HEK293 (cell line): ENCODE measurements around the gene ACADL.

Experiments
- CTCF ChIA-PET: fragments of 350-600 bp; formaldehyde crosslinking; extraction: SDS; loops from one replicate; lab custom pipeline; 2021; ENCODE audit warnings: antibody characterized with exemption; lab: Yijun Ruan, JAX
- POLR2A ChIA-PET: fragments of 300-600 bp; formaldehyde crosslinking; extraction: SDS; loops from one replicate; lab custom pipeline; 2020; ENCODE audit warnings: antibody characterized with exemption, inconsistent platforms; lab: Yijun Ruan, JAX
- H3K27ac ChIP-seq: fragments of 200-500 bp; sonication (Bioruptor generic); 2 replicates; pipeline ENCODE4 v1.5.1; 2014; ENCODE audit warnings: low read depth, low read length, control low read depth, inconsistent platforms; ENCODE audit errors: extremely low read depth
- H3K36me3 ChIP-seq, 2 experiments: fragments of 200-500 bp in 1 of 2; sonication (Bioruptor generic) in 1 of 2; 1 replicate in 1 of 2; 2 replicates in 1 of 2; pipeline ENCODE4 v1.5.1; 2014 to 2017; ENCODE audit warnings: inconsistent platforms in 2 of 2, low read length in 2 of 2; ENCODE audit not compliant: control insufficient read depth in 2 of 2, insufficient read depth in 1 of 2
- H3K4me1 ChIP-seq: fragments of 200-500 bp; sonication (Bioruptor generic); 2 replicates; pipeline ENCODE4 v1.5.1; 2014; ENCODE audit warnings: mild to moderate bottlenecking, low read length, inconsistent platforms; ENCODE audit not compliant: control insufficient read depth, insufficient read depth
- H3K4me3 ChIP-seq: 2 replicates; pipeline ENCODE4 v1.5.1; 2011; ENCODE audit warnings: low read depth, mild to moderate bottlenecking, control low read depth, low read length, moderate library complexity
- H3K9me3 ChIP-seq: fragments of 200-500 bp; sonication (Bioruptor generic); 2 replicates; pipeline ENCODE4 v1.5.1; 2014; ENCODE audit warnings: low read depth, low read length, inconsistent platforms; ENCODE audit not compliant: control insufficient read depth, insufficient read depth
- BCL11B ChIP-seq: fragments of 450-650 bp; formaldehyde crosslinking; IDR thresholded peaks from 2 replicates; pipeline ENCODE4 v1.5.1; 2016; ENCODE audit warnings: low read depth, missing biosample characterization, missing genetic modification characterization
- KLF8 ChIP-seq: fragments of 450-650 bp; formaldehyde crosslinking; IDR thresholded peaks from 2 replicates; pipeline ENCODE4 v1.5.1; 2016; ENCODE audit warnings: missing biosample characterization, missing genetic modification characterization
- ZBTB8A ChIP-seq: fragments of 450-650 bp; formaldehyde crosslinking; IDR thresholded peaks from 2 replicates; pipeline ENCODE4 v1.5.1; 2016; ENCODE audit warnings: missing biosample characterization, missing genetic modification characterization
- ZFP69B ChIP-seq: fragments of 450-650 bp; formaldehyde crosslinking; IDR thresholded peaks from 2 replicates; pipeline ENCODE4 v1.5.1; 2016; ENCODE audit warnings: missing biosample characterization, missing genetic modification characterization
- ZNF19 ChIP-seq: fragments of 450-650 bp; formaldehyde crosslinking; IDR thresholded peaks from 2 replicates; pipeline ENCODE4; 2016; ENCODE audit warnings: missing biosample characterization, missing genetic modification characterization, low read depth
- ZNF37A ChIP-seq: fragments of 450-650 bp; IDR thresholded peaks from 2 replicates; pipeline ENCODE4 v1.5.1; 2018; ENCODE audit warnings: missing biosample characterization, missing genetic modification characterization
- ZNF585B ChIP-seq: fragments of 450-650 bp; formaldehyde crosslinking; IDR thresholded peaks from 2 replicates; pipeline ENCODE4 v1.5.1; 2016; ENCODE audit warnings: missing biosample characterization, missing genetic modification characterization
- ZNF768 ChIP-seq: fragments of 450-650 bp; formaldehyde crosslinking; IDR thresholded peaks from 2 replicates; pipeline ENCODE4 v1.5.1; 2018; ENCODE audit warnings: missing biosample characterization, mild to moderate bottlenecking, missing genetic modification characterization
- TF ChIP-seq, protein P1 (sequence below): fragments of 450-650 bp; formaldehyde crosslinking; IDR thresholded peaks from 2 replicates; pipeline ENCODE4 v1.5.1; 2016; ENCODE audit warnings: missing biosample characterization, missing genetic modification characterization
- TF ChIP-seq, protein P2 (sequence below): fragments of 450-650 bp; formaldehyde crosslinking; IDR thresholded peaks from 2 replicates; pipeline ENCODE4 v1.5.1; 2016; ENCODE audit warnings: missing biosample characterization, missing genetic modification characterization

ACADL gene

DNA sequence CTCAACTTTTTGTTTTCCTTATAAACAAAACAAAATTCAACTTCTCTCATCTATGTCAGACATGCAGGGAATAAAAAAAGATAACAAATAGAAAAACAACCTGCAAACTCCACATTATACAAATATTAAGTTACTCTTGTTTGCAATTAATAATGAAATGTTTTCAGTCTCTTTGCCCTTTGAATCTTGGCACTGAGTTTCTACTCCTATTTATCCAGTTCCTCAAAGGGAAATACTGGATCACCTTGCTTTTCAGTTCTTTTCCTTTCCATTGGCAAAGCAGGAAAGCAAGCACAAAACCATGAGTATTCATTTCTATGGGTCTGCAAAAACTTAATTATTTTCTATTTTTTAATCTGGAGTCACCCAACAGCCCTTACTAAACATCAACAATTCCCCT lies 77.6 kb downstream of the ACADL start:
- ChIA-PET POLR2A (no interaction called here), CTCF (no interaction called here)
- no peaks in the 10 kb centered on the region for H3K4me1 ChIP-seq
- H3K4me3 ChIP-seq: no peak overlapping the region
- peaks cover 18 to 24% of the 10 kb centered on the region in 2 experiments for H3K36me3 ChIP-seq
- TF ChIP-seq BCL11B (tag by site-specific recombination): no peak
- no peak for TF ChIP-seq ZFP69B
- TF ChIP-seq ZNF585B (tag by site-specific recombination): no peak
- no peak for TF ChIP-seq ZNF37A (tag by site-specific recombination)
- TF ChIP-seq, protein P1, sequence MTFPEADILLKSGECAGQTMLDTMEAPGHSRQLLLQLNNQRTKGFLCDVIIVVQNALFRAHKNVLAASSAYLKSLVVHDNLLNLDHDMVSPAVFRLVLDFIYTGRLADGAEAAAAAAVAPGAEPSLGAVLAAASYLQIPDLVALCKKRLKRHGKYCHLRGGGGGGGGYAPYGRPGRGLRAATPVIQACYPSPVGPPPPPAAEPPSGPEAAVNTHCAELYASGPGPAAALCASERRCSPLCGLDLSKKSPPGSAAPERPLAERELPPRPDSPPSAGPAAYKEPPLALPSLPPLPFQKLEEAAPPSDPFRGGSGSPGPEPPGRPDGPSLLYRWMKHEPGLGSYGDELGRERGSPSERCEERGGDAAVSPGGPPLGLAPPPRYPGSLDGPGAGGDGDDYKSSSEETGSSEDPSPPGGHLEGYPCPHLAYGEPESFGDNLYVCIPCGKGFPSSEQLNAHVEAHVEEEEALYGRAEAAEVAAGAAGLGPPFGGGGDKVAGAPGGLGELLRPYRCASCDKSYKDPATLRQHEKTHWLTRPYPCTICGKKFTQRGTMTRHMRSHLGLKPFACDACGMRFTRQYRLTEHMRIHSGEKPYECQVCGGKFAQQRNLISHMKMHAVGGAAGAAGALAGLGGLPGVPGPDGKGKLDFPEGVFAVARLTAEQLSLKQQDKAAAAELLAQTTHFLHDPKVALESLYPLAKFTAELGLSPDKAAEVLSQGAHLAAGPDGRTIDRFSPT: no peak
- TF ChIP-seq ZNF768 (tag by site-specific recombination): no peak
- no peak for TF ChIP-seq ZNF19 (tag by site-specific recombination)
- TF ChIP-seq, protein P2, sequence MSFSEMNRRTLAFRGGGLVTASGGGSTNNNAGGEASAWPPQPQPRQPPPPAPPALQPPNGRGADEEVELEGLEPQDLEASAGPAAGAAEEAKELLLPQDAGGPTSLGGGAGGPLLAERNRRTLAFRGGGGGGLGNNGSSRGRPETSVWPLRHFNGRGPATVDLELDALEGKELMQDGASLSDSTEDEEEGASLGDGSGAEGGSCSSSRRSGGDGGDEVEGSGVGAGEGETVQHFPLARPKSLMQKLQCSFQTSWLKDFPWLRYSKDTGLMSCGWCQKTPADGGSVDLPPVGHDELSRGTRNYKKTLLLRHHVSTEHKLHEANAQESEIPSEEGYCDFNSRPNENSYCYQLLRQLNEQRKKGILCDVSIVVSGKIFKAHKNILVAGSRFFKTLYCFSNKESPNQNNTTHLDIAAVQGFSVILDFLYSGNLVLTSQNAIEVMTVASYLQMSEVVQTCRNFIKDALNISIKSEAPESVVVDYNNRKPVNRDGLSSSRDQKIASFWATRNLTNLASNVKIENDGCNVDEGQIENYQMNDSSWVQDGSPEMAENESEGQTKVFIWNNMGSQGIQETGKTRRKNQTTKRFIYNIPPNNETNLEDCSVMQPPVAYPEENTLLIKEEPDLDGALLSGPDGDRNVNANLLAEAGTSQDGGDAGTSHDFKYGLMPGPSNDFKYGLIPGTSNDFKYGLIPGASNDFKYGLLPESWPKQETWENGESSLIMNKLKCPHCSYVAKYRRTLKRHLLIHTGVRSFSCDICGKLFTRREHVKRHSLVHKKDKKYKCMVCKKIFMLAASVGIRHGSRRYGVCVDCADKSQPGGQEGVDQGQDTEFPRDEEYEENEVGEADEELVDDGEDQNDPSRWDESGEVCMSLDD: no peak
- TF ChIP-seq ZBTB8A: no peak
- TF ChIP-seq KLF8: no peak
- H3K27ac ChIP-seq: no peak overlapping the region
- H3K9me3 ChIP-seq: no peaks in the 10 kb centered on the region
